D341Med (cell line): Measurements from ENCODE around the gene CSF2.
"Not testable (repeated sequence)": the region's sequence is repeated elsewhere in the genome, so short reads cannot be mapped to it uniquely, and the experiment has no call there.

Source experiments
- DNase-seq: peaks from one replicate; pipeline ENCODE4 v3.0.0; 2012; ENCODE audit warnings: low spot score

CSF2 gene

GRCh38 chr5:132087176-132087575 is 13.6 kb downstream of the CSF2 start:
- no peak for DNase-seq

GRCh38 chr5:132087661-132088060 is 14.1 kb downstream of the CSF2 start:
- DNase-seq, result no peak

GRCh38 chr5:132089363-132089762 is 15.8 kb downstream of the CSF2 start:
- no peak for DNase-seq

GRCh38 chr5:132090107-132090506 is 16.5 kb downstream of the CSF2 start:
- DNase-seq, result no peak

- no peak for DNase-seq
These were observed 19.7 kb downstream of the CSF2 start for GRCh38 chr5:132093271-132093670.

GRCh38 chr5:132094393-132095076 is 20.9 kb downstream of the CSF2 start:
- no peak for DNase-seq

DNA sequence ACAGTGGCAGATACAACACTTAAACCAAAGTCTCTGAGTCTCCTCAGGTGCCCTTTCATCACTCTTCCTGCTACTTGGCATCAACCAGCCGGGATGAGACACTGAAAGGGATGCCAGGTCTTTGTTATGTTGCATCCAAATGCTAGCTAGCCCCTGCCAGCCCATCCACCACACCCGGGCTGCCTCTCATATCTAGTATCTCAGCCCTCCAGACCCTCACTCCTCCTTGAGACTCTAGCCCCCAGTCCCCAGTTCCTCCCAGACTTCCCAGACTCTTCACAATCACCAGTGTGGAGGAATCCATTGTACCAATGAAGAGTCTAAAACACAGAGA is 21.5 kb downstream of the CSF2 start:
- no peak for DNase-seq

DNA sequence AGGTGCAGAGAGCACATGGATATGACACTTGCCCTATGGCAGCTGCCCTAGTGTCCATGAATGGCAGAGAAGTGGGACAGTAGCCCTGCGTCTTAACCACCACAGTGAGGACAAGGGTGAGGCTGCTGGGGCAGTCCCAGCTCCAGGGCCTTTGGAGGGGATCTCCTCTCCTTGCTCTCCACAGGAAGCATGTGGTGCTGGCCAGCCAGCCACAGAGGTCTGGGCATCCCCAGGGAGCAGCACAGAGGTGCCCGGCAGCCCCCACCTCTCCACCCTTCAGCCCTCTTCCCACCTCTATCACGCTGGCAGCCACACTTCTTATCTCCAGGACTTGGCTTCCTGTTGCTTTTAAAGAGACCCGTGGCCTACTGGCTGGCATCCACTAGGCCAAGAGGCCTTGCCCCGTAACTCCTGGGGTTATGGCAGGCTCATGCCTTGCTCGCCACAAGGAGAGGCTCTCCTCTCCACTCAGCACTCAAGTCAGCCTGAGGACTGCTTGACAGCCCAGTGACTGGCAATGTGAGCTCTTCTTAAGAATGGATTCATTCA is 21.9 kb downstream of the CSF2 start:
- DNase-seq, result no peak

DNA sequence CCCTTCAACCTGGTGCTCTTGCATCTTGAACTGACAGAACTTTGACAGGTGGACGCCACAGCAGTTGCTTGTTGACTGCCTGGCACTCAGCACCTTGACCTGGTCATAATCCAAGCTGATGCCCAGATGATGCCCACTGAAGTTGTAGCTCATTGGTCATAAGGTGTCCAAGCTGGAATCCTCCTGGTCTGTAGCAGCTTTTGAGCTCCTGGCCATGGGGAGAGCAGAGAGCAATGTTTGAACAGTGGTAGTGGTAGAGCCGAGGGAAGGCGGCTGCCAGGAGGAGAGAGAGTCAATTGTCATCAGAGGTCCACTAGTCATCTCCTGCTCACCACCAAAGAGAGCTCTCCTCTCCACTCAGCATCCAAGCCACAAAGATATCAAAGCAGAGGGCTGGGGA is 23.3 kb downstream of the CSF2 start:
- no peak for DNase-seq

DNA sequence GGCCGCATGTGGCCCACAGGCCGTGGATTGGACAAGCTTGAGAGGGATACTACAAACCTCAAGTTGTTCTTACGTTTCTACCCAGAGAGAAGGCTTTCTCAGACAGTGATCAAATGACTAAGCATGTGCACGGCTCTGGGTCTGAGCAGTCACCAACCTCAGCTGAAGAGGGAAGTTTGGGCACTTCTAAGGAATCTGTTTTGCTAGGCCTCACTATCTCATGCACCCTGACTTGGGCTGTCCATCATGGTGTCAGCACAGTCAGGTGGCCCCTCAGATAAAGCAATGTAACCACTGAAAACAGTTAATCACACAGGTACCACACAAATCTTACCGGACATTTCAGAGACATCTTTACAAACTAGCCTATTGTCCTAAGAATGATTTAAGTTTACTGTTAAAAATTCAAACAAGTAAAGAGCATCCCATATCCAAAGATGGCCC is 24.6 kb downstream of the CSF2 start:
- DNase-seq, result no peak

DNA sequence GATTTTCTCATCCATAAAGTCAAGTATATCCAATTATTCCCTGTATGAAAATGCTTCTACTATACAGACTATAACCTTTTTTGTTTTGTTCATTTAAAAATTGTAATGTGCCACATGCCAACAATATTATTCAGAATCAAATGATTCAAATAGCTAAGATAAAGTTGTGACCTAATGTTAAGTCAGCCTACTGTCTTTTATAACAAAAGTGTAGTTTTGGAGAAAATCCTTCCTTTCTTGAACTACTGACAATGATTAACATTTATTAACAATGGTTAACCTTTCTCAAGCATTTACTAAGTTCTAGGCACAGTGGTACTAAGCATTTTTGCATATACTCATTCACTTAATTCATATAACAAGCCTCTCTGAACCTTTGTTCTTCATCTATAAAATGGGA is 25.0 kb downstream of the CSF2 start:
- DNase-seq, result no peak

DNA sequence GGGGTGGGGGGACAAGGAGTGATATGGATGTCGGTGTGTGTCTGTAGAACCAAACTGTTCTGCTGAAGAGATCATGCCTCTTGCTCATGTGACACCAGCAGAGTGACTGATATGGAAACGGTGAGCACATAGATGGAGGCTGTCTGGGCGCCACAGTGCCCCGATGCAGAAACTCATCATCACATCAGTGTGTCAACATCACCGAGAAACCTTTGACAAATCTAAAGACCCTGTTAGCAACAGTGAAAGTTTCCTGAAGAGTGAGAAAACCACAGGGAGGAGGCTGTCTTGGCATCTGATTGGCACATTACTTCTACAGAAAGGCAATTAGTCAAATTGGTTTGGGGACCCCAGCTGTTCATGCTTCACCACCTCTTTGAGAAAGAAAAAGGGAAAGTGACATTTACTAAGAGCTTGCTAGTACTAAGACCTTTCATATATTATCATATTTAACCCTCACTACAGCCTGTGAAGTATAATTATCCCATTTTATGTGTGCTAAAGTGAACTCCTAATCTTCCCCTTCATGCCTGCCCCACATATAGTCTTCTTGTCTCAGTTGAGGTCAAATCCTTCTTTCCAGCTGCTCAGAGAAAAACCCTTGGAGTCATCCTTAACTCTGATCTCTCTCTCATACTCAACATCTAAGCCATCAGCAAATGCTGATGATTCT is 25.6 kb downstream of the CSF2 start:
- no peak for DNase-seq

DNA sequence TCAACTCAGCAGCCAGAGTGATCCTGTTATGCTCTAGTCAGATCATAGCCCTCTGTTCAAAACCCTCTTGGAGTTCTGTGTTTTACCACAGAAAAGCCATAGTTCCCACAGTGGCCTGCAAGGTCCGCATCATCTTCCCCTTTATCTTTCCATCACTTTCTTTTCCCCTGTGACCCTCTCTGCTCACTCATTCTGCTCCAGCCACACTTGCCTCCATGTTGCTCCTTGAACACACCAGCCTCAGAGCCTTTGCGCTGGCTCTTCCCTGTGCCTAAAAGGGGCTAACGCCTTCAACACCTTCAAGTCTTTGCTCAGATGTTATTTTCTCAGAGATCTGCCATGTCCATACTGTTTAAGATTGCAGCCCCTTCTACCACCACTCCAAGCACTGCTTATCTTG is 26.3 kb downstream of the CSF2 start:
- DNase-seq, result no peak

DNA sequence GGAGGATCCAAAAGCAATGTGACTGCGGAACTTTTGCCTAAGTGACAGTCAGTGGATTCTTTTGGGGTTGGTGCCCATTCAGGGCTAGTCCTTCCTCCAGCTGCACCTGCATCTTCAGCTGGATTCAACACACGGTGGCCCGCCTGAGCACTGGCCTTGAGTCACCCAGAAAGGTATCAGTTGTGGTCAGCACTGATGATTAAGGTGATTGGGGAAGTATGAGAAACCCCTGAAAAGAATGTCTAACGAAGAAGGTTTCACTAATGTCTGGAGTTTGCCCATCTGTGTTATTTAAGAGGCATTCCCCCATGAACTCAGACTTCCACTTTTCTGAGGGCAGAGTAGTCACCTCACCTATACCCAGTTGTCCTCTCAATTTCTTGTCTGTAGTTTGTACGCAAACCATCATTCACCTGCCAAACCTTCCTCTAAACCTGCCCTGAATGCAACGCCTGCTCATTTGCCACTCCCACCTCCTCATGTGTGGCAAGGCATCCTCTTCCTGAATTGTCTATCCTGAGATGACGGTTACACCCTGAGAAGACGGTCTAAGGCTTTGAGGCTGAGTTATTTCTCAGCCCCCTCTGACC is 27.2 kb downstream of the CSF2 start:
- no peak for DNase-seq

DNA sequence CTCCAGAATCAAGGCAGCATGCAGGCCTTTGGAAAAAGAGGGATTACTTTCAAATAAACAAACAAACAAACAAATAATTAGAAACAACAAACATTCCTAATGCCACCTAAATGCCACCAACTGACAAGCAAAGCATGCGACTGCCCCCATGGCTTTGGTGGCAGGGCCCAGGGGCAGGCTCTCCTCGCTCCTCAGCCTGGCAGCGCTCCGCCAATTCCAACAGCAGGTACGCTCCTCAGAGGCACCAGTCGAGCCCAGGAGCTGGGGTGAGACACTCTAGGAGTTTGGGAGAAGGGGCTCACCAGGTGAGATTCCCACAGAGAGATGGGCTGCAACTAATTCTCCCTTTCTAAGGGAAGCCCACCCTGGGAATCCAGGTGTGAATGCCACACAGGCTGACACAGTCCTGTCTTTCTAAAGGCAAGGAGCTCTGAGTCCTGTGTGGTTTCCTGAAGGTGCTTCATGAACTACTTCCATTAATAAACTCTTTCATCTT is 27.8 kb downstream of the CSF2 start:
- DNase-seq, result no peak

DNA sequence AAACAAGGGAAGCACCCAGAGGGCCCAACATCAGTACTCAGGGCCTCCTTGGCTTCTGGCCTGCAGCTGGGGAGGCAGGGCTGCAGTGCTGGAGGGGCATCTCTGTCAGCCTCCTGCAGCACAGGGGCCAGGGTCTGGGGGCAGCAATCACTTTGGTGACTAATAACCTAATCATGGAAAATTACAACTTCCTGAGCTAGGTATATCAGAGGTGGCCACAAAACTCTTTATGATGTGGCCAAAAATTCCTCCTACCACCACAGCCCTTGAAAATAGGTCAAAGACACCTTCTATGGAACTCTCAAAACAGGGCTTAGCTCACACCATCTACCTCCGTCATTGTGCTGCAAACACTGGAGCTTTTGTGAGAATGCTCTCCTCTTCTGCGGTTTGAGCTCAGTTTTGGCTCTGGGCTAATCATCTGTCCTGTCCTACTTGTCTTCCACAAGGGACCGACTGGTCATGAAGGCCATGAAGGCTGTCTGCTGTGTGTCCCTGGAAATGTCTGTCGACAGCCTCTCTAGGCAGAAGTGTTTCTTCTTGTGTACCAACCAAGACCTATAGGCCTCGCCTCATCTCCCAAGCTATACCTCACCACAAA is 28.6 kb downstream of the CSF2 start:
- DNase-seq, result no peak

DNA sequence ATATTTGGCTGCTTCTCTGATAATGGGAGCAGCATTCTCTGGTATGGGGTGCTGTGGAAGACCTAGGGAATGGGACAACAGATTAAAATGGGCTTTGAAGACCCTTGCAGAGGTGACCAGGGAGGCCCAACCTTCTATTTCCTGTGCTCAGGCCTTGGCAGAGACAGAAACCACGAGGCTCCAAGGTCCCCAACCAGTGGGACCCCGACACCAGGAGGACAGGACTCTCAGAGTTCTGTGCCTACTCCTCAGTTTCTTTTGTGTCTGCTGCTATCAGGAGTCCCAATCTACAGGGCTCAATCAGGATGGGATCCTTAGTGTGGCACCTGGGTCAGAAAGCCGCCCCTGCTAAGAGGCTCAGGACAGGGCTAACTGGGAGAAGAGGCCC is 29.3 kb downstream of the CSF2 start:
- no peak for DNase-seq

DNA sequence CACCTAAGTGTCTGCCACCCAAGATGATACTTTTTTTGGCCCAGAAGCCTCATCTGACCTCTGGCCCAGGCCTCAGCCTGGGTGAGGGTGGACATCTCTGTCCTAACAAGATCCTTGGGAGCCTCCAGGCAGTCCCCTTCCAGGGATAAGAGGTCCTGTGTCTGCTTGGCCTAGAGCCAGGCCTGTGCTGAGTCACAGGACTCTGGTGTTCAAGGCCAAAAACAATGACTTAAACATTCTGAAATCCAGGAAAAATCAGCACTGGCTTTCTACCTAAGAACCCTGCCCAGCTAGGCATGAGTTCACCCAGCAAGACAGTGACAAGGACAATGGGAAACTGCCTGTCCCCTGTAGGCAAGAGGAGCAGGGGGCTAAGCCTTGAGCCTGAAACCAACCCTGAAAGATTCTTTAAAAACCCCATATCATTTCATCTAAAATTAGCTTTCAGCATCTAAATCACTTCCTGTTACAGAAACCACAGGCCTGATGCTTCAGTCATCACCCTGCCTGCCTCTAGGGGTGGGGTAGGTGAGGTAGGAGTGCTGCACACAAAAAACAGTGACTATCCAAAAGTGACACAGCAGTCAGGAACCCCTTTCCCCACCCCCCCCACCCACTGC is 29.9 kb downstream of the CSF2 start:
- DNase-seq, result no peak

DNA sequence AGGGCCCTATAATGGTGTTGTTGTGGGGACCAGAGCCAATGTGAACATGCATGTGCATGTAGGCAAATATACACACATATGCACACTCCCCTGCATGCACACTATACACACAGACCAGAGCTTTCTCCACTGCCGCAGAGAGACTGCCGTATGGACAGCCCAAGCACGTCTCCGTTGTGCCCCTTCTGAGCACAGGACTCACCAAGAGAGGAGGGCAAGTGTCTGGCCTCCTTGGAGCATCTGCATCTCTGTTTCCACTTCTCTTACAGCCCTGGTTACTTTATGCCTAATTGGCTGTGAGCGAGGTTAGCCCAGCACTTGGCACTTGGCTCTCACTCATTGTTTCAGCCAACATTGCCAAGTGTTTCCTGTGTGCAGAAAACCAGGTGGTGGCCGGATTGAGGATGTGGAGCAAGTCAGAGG is 30.4 kb downstream of the CSF2 start:
- DNase-seq, result no peak

DNA sequence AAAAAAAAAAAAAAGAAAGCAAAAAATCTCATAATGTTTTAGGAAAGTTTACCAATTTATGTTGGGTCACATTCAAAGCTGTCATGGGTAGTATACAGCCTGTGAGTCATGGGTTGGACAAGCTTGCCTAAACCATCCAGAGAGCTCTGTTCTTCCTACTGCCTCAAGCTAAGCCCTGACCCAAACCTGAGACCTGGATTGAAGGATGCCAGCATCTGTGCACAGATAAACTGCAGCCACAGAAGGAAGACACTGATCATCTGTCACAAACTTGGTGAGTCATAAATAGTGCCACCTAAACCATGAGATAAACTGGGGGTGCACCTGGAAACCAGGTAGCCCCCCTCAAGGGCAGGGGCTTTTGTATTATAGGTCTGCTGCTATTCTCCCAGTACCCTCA is 31.0 kb downstream of the CSF2 start:
- DNase-seq, result no peak

GRCh38 chr5:132105688-132106087 is 32.1 kb downstream of the CSF2 start:
- no peak for DNase-seq

- DNase-seq, result not testable (repeated sequence)
These were observed 34.9 kb downstream of the CSF2 start for GRCh38 chr5:132108495-132108894.
